HepG2 (cell line): Measurements from ENCODE around the gene GUCA1A. TPM values are rescaled to one million over a fixed set of nuclear protein-coding genes. Genes with fewer than 3 reads are reported as not detected.
A peak's percentile ranks its signal among the peaks of the same experiment; 100 is the strongest.

Experiments
- CBFB ChIP-seq: sonication (generic); formaldehyde crosslinking; IDR thresholded peaks from 2 replicates; pipeline ENCODE4 v1.4.0; 2020; ENCODE audit warnings: missing genetic modification reagents
- CBX1 ChIP-seq: IDR thresholded peaks from one replicate; pipeline ENCODE4 v1.6.1; 2016; ENCODE audit warnings: antibody characterized with exemption, low read depth
- FOXP1 ChIP-seq, 2 experiments: fragments of 450-650 bp in 1 of 2; IDR thresholded peaks; 2 replicates each; pipeline ENCODE4 v1.6.1; 2017 to 2018; ENCODE audit warnings: antibody characterized with exemption in 1 of 2
- HDAC2 ChIP-seq: sonication (generic); formaldehyde crosslinking; IDR thresholded peaks from 2 replicates; pipeline ENCODE4 v1.4.0; 2020; ENCODE audit warnings: missing genetic modification reagents
- HHEX ChIP-seq: IDR thresholded peaks from 2 replicates; pipeline ENCODE4 v1.6.1; 2016; ENCODE audit warnings: control low read depth
- HOXA5 ChIP-seq: sonication (generic); formaldehyde crosslinking; IDR thresholded peaks from 2 replicates; pipeline ENCODE4 v1.4.0; 2020; ENCODE audit warnings: missing genetic modification reagents
- KDM2A ChIP-seq: sonication (generic); formaldehyde crosslinking; IDR thresholded peaks from 2 replicates; pipeline ENCODE4 v1.4.0; 2020; ENCODE audit warnings: low read depth, missing genetic modification reagents, borderline replicate concordance
- MXD4 ChIP-seq: IDR thresholded peaks from 2 replicates; pipeline ENCODE4 v1.6.1; 2016; ENCODE audit warnings: mild to moderate bottlenecking, missing biosample characterization, missing genetic modification reagents
- NAIF1 ChIP-seq: sonication (generic); formaldehyde crosslinking; IDR thresholded peaks from 2 replicates; pipeline ENCODE4 v1.5.0; 2020; ENCODE audit warnings: mild to moderate bottlenecking, missing genetic modification reagents, borderline replicate concordance
- NCOR1 ChIP-seq: fragments of 200-600 bp; sonication (generic); IDR thresholded peaks from 2 replicates; pipeline ENCODE4 v1.7.0; 2017; ENCODE audit warnings: antibody characterized with exemption, low read length, borderline replicate concordance
- RELA ChIP-seq: sonication (generic); formaldehyde crosslinking; IDR thresholded peaks from 2 replicates; pipeline ENCODE4 v1.4.0; 2020; ENCODE audit warnings: missing genetic modification reagents
- RFXANK ChIP-seq: IDR thresholded peaks from 2 replicates; pipeline ENCODE4 v1.6.1; 2016
- TCF12 ChIP-seq, 2 experiments: fragments of 450-650 bp in 1 of 2; sonication (generic) in 1 of 2; formaldehyde crosslinking in 1 of 2; IDR thresholded peaks; 2 replicates each; pipeline versions ENCODE4 v1.6.1 to v1.8.0; 2017 to 2022; ENCODE audit warnings: antibody characterized with exemption in 1 of 2, mild to moderate bottlenecking in 1 of 2, missing genetic modification reagents in 1 of 2, moderate library complexity in 1 of 2
- ZBTB7B ChIP-seq: sonication (generic); formaldehyde crosslinking; IDR thresholded peaks from 2 replicates; pipeline ENCODE4 v1.4.0; 2020; ENCODE audit warnings: missing genetic modification reagents
- ZFP62 ChIP-seq: sonication (generic); formaldehyde crosslinking; IDR thresholded peaks from 2 replicates; pipeline ENCODE4 v1.4.0; 2020; ENCODE audit warnings: missing genetic modification reagents
- ZNF260 ChIP-seq: sonication (generic); formaldehyde crosslinking; IDR thresholded peaks from 2 replicates; pipeline ENCODE4 v1.4.0; 2020; ENCODE audit warnings: missing genetic modification reagents, low read depth, mild to moderate bottlenecking, borderline replicate concordance
- ZNF510 ChIP-seq: sonication (generic); formaldehyde crosslinking; IDR thresholded peaks from 2 replicates; pipeline ENCODE4 v1.4.0; 2020; ENCODE audit warnings: low read depth, mild to moderate bottlenecking, missing genetic modification reagents
- ZNF562 ChIP-seq: sonication (generic); formaldehyde crosslinking; IDR thresholded peaks from 2 replicates; pipeline ENCODE4 v1.8.0; 2022; ENCODE audit warnings: missing genetic modification reagents, borderline replicate concordance
- ZNF749 ChIP-seq: sonication (generic); formaldehyde crosslinking; IDR thresholded peaks from 2 replicates; pipeline ENCODE4 v1.8.0; 2022; ENCODE audit warnings: mild to moderate bottlenecking, missing genetic modification reagents, moderate library complexity, borderline replicate concordance
- polyA plus RNA-seq, 8 experiments: library from polyadenylated mRNA; depleted of rRNA in 3 of 8; stranded (reverse) in 7 of 8; unstranded in 1 of 8; fragments of >200 nt; fragmentation: Illumina TruSeq in 4 of 8; extraction: Trizol in 4 of 8; gene quantifications; 2 replicates each; pipeline versions ENCODE4 v1.2.1 to v1.2.3, GENCODE V29; 2011 to 2016; ENCODE audit warnings: low read depth in 4 of 8, missing spikeins in 1 of 8, mixed read lengths in 1 of 8; ENCODE audit not compliant: insufficient read depth in 1 of 8
- total RNA-seq, 5 experiments: library from RNA; depleted of rRNA; stranded (reverse); fragments of >200 nt; fragmentation: Illumina TruSeq; extraction: Trizol; gene quantifications; 2 replicates each; pipeline ENCODE4 v1.2.3, GENCODE V29; 2016; ENCODE audit warnings: low read depth in 1 of 5
- TF ChIP-seq, protein P1 (sequence below): conservative IDR thresholded peaks from 2 replicates; pipeline ENCODE4 v1.6.1; 2018; ENCODE audit warnings: missing genetic modification reagents
- TF ChIP-seq, protein P2 (sequence below): sonication (generic); formaldehyde crosslinking; IDR thresholded peaks from 2 replicates; pipeline ENCODE4 v1.5.0; 2020; ENCODE audit warnings: missing genetic modification reagents
- TF ChIP-seq, protein P3 (sequence below): sonication (generic); formaldehyde crosslinking; IDR thresholded peaks from 2 replicates; pipeline ENCODE4 v1.4.0; 2020; ENCODE audit warnings: missing genetic modification reagents
- TF ChIP-seq, protein P4 (sequence below): sonication (generic); formaldehyde crosslinking; IDR thresholded peaks from 2 replicates; pipeline ENCODE4 v1.8.1; 2023; ENCODE audit warnings: mild to moderate bottlenecking, missing genetic modification reagents
- TF ChIP-seq, protein P5 (sequence below): sonication (generic); formaldehyde crosslinking; conservative IDR thresholded peaks from 2 replicates; pipeline ENCODE4 v1.5.0; 2020; ENCODE audit warnings: missing genetic modification reagents

The GUCA1A gene
- total and polyA plus RNA-seq, 2 of the 13 experiments (the other 11 are each of a cell fraction or from before 2014, with no cell fraction given), result not detected

DNA sequence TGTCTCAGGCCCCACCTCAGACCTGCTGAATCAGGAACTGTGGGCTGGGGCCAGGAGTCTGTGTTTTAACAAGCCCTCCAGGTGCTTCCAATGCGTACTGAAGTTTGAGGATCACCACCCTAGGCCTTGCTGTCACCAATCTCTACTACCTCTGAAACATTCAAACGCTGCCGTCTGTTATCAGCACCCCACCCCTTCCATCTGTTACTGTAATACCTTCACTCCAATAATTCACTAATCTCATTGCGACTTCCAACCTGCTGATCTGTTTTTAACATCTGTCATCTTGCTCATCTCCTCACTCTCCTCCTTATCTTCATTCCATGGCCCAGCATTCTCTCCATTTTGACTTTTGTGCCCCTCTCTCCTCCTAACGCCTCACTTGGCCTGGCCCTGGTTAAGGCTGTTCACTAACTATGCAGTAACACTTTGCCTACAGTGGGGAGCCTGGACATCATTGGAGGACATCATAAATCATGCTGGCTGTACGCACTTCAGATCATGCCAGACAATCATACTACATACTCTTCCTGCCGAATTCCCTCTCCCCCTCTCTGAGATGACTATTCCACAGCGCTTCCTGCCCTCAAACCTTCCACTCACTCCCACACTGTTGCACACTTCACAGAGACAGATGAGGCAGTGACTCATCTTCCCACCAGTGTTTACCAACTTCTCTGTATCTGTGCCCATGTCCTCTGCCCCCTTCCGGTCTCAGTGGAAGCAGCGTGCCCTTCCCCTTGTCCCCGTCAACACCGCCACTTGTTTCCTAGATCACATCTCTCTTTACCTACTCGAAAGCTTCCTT is 24.6 kb downstream of the GUCA1A start (continued):
- no peak for TF ChIP-seq NAIF1
- TF ChIP-seq NCOR1, result no peak
- no peak for TF ChIP-seq RFXANK (CRISPR knock-in tag)
- TF ChIP-seq HDAC2 (CRISPR knock-in tag), result peak; percentile 62; the same call in 1 of the 2 replicates
- TF ChIP-seq FOXP1 (IDR thresholded peaks at IDR 0.05), result no peak
- peak; percentile 74 for TF ChIP-seq FOXP1 (CRISPR knock-in tag; IDR thresholded peaks at IDR 0.05)
- TF ChIP-seq, protein P1, sequence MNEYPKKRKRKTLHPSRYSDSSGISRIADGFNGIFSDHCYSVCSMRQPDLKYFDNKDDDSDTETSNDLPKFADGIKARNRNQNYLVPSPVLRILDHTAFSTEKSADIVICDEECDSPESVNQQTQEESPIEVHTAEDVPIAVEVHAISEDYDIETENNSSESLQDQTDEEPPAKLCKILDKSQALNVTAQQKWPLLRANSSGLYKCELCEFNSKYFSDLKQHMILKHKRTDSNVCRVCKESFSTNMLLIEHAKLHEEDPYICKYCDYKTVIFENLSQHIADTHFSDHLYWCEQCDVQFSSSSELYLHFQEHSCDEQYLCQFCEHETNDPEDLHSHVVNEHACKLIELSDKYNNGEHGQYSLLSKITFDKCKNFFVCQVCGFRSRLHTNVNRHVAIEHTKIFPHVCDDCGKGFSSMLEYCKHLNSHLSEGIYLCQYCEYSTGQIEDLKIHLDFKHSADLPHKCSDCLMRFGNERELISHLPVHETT, result no peak
- TF ChIP-seq, protein P2, sequence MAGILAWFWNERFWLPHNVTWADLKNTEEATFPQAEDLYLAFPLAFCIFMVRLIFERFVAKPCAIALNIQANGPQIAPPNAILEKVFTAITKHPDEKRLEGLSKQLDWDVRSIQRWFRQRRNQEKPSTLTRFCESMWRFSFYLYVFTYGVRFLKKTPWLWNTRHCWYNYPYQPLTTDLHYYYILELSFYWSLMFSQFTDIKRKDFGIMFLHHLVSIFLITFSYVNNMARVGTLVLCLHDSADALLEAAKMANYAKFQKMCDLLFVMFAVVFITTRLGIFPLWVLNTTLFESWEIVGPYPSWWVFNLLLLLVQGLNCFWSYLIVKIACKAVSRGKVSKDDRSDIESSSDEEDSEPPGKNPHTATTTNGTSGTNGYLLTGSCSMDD (CRISPR knock-in tag), result no peak
- TF ChIP-seq CBX1, result no peak
- TF ChIP-seq ZNF749, result no peak
- TF ChIP-seq ZNF510 (CRISPR knock-in tag), result no peak
- TF ChIP-seq, protein P3, sequence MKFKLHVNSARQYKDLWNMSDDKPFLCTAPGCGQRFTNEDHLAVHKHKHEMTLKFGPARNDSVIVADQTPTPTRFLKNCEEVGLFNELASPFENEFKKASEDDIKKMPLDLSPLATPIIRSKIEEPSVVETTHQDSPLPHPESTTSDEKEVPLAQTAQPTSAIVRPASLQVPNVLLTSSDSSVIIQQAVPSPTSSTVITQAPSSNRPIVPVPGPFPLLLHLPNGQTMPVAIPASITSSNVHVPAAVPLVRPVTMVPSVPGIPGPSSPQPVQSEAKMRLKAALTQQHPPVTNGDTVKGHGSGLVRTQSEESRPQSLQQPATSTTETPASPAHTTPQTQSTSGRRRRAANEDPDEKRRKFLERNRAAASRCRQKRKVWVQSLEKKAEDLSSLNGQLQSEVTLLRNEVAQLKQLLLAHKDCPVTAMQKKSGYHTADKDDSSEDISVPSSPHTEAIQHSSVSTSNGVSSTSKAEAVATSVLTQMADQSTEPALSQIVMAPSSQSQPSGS (CRISPR knock-in tag), result no peak
- no peak for TF ChIP-seq MXD4 (CRISPR knock-in tag)
- no peak for TF ChIP-seq ZNF260 (CRISPR knock-in tag)
- TF ChIP-seq HHEX (CRISPR knock-in tag), result no peak
- TF ChIP-seq, protein P4, sequence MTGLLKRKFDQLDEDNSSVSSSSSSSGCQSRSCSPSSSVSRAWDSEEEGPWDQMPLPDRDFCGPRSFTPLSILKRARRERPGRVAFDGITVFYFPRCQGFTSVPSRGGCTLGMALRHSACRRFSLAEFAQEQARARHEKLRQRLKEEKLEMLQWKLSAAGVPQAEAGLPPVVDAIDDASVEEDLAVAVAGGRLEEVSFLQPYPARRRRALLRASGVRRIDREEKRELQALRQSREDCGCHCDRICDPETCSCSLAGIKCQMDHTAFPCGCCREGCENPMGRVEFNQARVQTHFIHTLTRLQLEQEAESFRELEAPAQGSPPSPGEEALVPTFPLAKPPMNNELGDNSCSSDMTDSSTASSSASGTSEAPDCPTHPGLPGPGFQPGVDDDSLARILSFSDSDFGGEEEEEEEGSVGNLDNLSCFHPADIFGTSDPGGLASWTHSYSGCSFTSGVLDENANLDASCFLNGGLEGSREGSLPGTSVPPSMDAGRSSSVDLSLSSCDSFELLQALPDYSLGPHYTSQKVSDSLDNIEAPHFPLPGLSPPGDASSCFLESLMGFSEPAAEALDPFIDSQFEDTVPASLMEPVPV (CRISPR knock-in tag), result no peak
- TF ChIP-seq ZFP62 (CRISPR knock-in tag), result no peak
- no peak; the same call in 1 of the 2 replicates for TF ChIP-seq KDM2A
- no peak for TF ChIP-seq TCF12 (IDR thresholded peaks at IDR 0.05)
- 0 out of 2 replicates have a peak, but pooled peaks have one; percentile 29 for TF ChIP-seq TCF12 (CRISPR knock-in tag; IDR thresholded peaks at IDR 0.05)
- no peak for TF ChIP-seq RELA (CRISPR knock-in tag)
- no peak for TF ChIP-seq ZNF562 (CRISPR knock-in tag)
- TF ChIP-seq ZBTB7B (CRISPR knock-in tag), result peak; percentile 34; the same call in 1 of the 2 replicates
- TF ChIP-seq, protein P5, sequence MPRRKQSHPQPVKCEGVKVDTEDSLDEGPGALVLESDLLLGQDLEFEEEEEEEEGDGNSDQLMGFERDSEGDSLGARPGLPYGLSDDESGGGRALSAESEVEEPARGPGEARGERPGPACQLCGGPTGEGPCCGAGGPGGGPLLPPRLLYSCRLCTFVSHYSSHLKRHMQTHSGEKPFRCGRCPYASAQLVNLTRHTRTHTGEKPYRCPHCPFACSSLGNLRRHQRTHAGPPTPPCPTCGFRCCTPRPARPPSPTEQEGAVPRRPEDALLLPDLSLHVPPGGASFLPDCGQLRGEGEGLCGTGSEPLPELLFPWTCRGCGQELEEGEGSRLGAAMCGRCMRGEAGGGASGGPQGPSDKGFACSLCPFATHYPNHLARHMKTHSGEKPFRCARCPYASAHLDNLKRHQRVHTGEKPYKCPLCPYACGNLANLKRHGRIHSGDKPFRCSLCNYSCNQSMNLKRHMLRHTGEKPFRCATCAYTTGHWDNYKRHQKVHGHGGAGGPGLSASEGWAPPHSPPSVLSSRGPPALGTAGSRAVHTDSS (CRISPR knock-in tag), result no peak
- TF ChIP-seq CBFB, result no peak
- TF ChIP-seq HOXA5 (CRISPR knock-in tag), result no peak
